Left hindlimb (tissue), 1 donor: Measurements from ENCODE around the gene ZKSCAN7.
"Not testable (repeated sequence)": the region's sequence is repeated elsewhere in the genome, so short reads cannot be mapped to it uniquely, and the experiment has no call there.

Source experiments
- DNase-seq: peaks from one replicate; pipeline ENCODE4 v3.0.0-alpha.2; 2018

ZKSCAN7 gene

GRCh38 chr3:44577354-44577952 lies 22.5 kb downstream of the ZKSCAN7 start:
- not testable (repeated sequence) for DNase-seq

- not testable (repeated sequence) for DNase-seq
Measured at GRCh38 chr3:44578316-44578715, 23.3 kb downstream of the ZKSCAN7 start.

- not testable (repeated sequence) for DNase-seq
Measured at GRCh38 chr3:44578924-44579515, 24.0 kb downstream of the ZKSCAN7 start.

GRCh38 chr3:44579749-44580148 lies 24.8 kb downstream of the ZKSCAN7 start:
- DNase-seq: not testable (repeated sequence)

- not testable (repeated sequence) for DNase-seq
Measured at GRCh38 chr3:44580971-44581370, 26.0 kb downstream of the ZKSCAN7 start.

- peak; percentile 90 for DNase-seq
Measured at GRCh38 chr3:44584646-44585501, 29.9 kb downstream of the ZKSCAN7 start, which contains the start of gene ZNF660. TSS of gene ZNF660 (plus strand) at chr3:44584964. CDS start at chr3:44594194, 9,230 bp downstream.

- no peak for DNase-seq
Measured at GRCh38 chr3:44596621-44597020, 41.6 kb downstream of the ZKSCAN7 start.

GRCh38 chr3:44601749-44602148 lies 46.8 kb downstream of the ZKSCAN7 start:
- DNase-seq: no peak

- DNase-seq: no peak
Measured at GRCh38 chr3:44612678-44613077, 57.7 kb downstream of the ZKSCAN7 start.
